Ectodermal cell (in vitro differentiated cells): ENCODE results near the gene HIVEP2.

Experiments used
- H3K27ac ChIP-seq: 2 replicates; pipeline ENCODE4 v1.7.0; 2013; ENCODE audit warnings: mild to moderate bottlenecking, low read depth, low read length; ENCODE audit not compliant: insufficient read depth, poor library complexity, severe bottlenecking
- H3K27me3 ChIP-seq: 2 replicates; pipeline ENCODE4 v1.7.0; 2013; ENCODE audit warnings: mild to moderate bottlenecking, low read length; ENCODE audit not compliant: insufficient read depth, control insufficient read depth, poor library complexity, severe bottlenecking
- H3K36me3 ChIP-seq: one replicate; pipeline ENCODE4 v1.7.0; 2013; ENCODE audit warnings: low read length; ENCODE audit not compliant: control insufficient read depth, insufficient read depth
- H3K4me1 ChIP-seq: one replicate; pipeline ENCODE4 v1.7.0; 2013; ENCODE audit warnings: low read length; ENCODE audit not compliant: control insufficient read depth, insufficient read depth
- H3K4me3 ChIP-seq: 2 replicates; pipeline ENCODE4 v1.7.0; 2013; ENCODE audit warnings: low read depth, low read length, control low read depth; ENCODE audit not compliant: insufficient read depth
- H3K9me3 ChIP-seq: 2 replicates; pipeline ENCODE4 v1.7.0; 2013; ENCODE audit warnings: mild to moderate bottlenecking, low read length, moderate library complexity; ENCODE audit not compliant: control insufficient read depth
- WGBS, 2 experiments: methylation state at CpG; one replicate each; pipeline ENCODE4 v1.1.7; 2013; ENCODE audit warnings: missing lambda C conversion rate in 2 of 2; 5-methylcytosine and 5-hydroxymethylcytosine counted together

HIVEP2 gene

DNA sequence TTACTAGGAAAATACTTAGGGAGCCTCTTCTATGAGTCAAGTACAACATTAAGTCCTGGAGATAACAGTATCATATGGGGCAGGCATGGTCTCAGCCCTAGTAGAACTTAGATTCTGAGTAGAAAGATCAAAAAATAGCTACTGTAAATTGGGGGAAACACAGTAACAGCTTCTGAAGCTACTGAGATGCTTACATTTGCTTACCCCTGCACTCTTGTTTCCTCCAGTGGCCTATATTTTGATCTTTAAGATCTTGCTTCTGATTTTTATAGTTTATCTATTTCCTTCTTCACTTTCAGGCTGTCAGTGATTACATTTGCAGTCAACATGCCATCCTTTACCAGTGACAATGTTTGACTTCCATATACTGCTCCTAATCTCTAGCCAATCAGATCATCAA lies 35.3 kb downstream of the HIVEP2 start:
- Histone ChIP-seq H3K4me3 (no peak overlapping the region), H3K36me3 (no peaks in the 10 kb centered on the region)

DNA sequence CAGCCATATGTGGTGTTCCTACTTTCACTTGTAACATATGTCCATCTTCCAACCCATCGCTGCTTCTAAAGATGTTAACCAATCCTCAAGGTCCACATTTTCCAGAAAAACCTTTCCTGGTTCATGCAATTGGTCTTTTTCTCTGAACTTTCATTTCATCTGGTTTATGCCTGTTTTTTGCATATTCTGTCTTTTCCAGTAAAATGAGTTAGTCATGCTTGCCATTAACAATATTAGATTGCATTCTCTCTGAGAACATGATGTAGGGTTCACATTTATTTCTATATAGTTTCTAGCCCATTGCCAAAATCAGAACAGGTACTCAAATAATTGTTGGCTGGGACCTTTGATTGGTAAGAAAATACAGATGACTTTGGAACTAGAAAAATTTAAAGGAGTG lies 36.7 kb downstream of the HIVEP2 start:
- Histone ChIP-seq H3K36me3 (no peaks in the 10 kb centered on the region), H3K9me3 (no peaks in the 10 kb centered on the region), H3K4me3 (no peak overlapping the region), H3K4me1 (no peaks in the 10 kb centered on the region), H3K27ac (no peak overlapping the region), H3K27me3 (no peaks in the 10 kb centered on the region)
- WGBS, 2 experiments, result 91 to 92% methylated on average over 1 of the region's 1 CpG

More for the DNA sequence above, 35.3 kb downstream of the HIVEP2 start:
- Histone ChIP-seq H3K27me3 (no peaks in the 10 kb centered on the region), H3K4me1 (no peaks in the 10 kb centered on the region), H3K9me3 (no peaks in the 10 kb centered on the region), H3K27ac (no peak overlapping the region)

DNA sequence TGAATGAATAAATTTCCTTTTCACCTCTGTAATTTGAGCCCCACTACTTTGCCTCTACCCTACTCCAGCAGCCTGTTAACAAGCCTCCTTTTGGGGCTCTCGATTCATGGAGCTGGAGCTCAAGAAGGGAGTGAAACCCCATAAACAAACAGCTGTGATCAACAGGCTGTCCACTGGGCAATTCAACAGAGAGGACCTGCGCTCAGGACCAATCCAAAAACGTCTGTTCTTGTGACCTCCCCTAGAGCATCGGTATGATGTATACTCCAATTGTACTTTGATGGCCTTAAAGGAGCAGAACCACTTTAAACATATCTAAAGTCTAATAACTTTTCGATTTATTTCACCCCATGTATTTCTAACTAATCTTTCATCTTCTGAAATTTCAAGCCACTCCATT lies 37.4 kb downstream of the HIVEP2 start:
- 80 to 86% methylated on average over 5 of the region's 5 CpGs for WGBS, 2 experiments
- Histone ChIP-seq H3K9me3 (no peaks in the 10 kb centered on the region), H3K4me3 (no peak overlapping the region), H3K36me3 (no peaks in the 10 kb centered on the region), H3K4me1 (no peaks in the 10 kb centered on the region), H3K27me3 (no peaks in the 10 kb centered on the region), H3K27ac (no peak overlapping the region)

DNA sequence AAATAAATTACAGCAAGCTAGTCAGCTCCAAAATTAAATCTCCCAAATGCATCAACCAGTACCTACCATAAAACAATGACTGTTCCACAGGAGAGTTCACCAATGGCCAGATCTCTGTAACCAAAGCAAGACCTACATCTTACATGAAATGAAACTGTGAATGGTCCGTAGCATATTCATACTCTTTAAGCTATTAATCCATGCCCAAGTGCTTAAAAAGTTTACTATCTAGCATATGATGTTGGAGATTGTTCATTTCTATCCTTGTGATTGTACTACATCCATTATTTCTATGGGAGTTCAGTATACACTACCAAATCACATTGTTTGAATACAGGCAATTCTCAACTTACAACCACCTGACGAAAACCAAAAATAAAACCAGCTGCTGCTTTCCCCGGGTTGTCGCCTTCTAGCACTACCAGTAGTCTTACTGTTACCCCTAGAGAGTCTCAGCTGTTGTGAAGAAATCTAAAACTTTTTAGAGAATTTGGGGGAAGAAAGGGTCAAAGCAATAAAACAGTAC lies 38.0 kb downstream of the HIVEP2 start:
- Histone ChIP-seq H3K4me3 (no peak overlapping the region), H3K27ac (no peak overlapping the region), H3K27me3 (no peaks in the 10 kb centered on the region), H3K4me1 (no peaks in the 10 kb centered on the region), H3K9me3 (no peaks in the 10 kb centered on the region), H3K36me3 (no peaks in the 10 kb centered on the region)
- 93% methylated on average over 3 to 4 of the region's 4 CpGs for WGBS, 2 experiments

DNA sequence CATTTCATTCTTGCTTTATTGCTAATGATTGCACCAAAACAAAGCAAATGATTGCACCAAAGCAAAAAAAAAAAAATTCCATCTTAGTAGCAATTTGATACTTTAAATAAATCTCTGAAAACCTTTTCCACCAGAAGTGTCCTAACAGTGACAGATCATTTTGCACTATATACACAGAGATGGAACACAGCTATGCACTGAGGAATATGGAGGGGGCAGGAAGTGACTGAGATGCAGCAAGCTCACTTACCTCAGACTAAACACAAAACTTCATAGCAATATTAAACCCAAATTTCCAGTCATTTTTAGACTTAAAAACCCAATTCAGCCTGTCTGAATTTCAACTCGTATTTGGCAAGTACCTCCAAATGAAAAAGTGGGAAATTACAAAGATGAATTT lies 41.2 kb downstream of the HIVEP2 start:
- no peaks in the 10 kb centered on the region for H3K27me3 ChIP-seq
- no peak overlapping the region for H3K27ac ChIP-seq
- H3K9me3 ChIP-seq, result no peaks in the 10 kb centered on the region
- H3K4me1 ChIP-seq, result peaks cover 17% of the 10 kb centered on the region
- WGBS, 2 experiments, result 83 to 94% methylated on average over 1 of the region's 1 CpG
- no peak overlapping the region for H3K4me3 ChIP-seq
- no peaks in the 10 kb centered on the region for H3K36me3 ChIP-seq

DNA sequence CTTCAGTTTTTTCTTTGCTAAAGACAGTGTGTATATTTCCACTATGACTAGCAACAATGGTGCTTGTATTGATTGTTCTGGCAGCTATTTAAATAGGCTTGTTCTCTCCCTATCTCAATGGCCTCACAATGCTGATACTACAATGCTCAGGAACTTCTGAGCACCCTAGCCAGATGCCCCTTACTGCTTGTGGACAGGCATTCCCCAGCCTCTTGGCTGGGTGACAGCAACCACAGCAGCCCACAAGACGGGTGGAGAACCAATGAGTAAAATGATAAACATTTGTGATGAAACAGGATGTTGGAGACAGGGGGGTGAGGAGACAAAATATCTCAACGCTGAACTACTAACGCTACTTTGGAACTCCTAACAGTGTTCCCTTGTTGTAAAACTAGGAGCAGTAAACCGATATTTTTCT lies 42.3 kb downstream of the HIVEP2 start:
- H3K27me3 ChIP-seq, result no peaks in the 10 kb centered on the region
- no peaks in the 10 kb centered on the region for H3K9me3 ChIP-seq
- H3K36me3 ChIP-seq, result no peaks in the 10 kb centered on the region
- no peak overlapping the region for H3K4me3 ChIP-seq
- H3K27ac ChIP-seq, result no peak overlapping the region
- whole genome bisulfite sequencing, 2 experiments, result 81 to 84% methylated on average over 3 to 4 of the region's 4 CpGs
- H3K4me1 ChIP-seq, result peaks cover 17% of the 10 kb centered on the region

DNA sequence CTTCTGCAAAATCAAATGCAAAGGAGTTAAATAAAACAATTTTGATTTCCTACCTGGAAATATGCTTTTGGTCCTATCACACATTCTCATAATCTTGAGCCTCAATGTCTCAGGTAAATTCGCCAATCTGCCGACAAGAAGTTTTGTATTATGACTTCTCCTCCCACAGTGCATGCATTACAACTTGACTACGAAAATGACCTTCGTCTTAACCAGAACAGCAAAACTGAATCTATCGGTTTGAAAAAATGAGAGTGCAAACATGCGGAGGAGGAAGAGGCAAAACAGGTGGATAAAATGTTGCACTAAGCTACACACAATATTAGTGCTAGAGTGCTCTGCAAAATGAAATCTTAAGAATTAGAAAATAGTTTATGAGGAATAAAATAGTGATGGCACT lies 43.4 kb downstream of the HIVEP2 start:
- Histone ChIP-seq H3K36me3 (no peaks in the 10 kb centered on the region), H3K4me1 (peaks cover 17% of the 10 kb centered on the region), H3K4me3 (no peak overlapping the region), H3K9me3 (no peaks in the 10 kb centered on the region), H3K27ac (no peak overlapping the region), H3K27me3 (no peaks in the 10 kb centered on the region)
- whole genome bisulfite sequencing, 2 experiments, result 96 to 97% methylated on average over 6 of the region's 6 CpGs

DNA sequence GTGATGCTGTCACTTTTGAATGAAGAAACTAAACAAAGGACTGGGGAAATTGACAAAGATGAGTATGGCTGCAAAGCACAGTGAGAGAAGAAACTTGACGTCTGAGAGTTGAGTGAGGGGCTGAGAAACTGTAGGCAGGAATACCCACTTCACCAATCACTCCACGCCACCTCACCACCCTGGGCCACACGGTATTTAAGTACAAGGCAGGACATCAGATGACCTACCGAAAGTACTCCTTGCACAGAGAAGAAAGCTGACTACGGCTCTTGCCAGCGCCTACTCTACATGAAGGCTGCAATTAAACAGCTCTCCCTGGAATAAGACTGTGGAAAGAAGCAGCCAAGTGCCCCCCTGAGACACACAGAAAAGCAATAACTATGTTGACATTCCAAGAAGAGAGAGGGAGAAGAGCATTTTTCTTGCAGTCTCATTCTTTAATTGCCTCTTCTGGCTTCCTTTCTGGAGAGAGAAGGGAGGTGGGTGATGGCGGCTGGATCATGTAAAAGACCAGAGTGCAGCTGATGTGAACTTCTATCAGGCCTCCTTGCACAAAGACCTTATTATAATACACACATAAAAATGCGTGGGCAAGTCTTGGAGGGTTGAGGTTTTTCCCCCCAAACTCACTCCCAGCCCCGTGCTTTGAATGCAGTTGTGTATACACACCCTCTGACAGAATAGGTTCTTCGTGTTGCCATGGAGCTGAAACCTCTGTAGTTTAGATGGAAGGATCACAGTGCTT lies 44.6 kb downstream of the HIVEP2 start:
- H3K27ac ChIP-seq, result no peak overlapping the region
- WGBS, 2 experiments, result 86 to 89% methylated on average over 9 to 10 of the region's 10 CpGs
- H3K27me3 ChIP-seq, result no peaks in the 10 kb centered on the region
- H3K4me3 ChIP-seq, result no peak overlapping the region
- peaks cover 17% of the 10 kb centered on the region for H3K4me1 ChIP-seq
- no peaks in the 10 kb centered on the region for H3K9me3 ChIP-seq
- H3K36me3 ChIP-seq, result no peaks in the 10 kb centered on the region

DNA sequence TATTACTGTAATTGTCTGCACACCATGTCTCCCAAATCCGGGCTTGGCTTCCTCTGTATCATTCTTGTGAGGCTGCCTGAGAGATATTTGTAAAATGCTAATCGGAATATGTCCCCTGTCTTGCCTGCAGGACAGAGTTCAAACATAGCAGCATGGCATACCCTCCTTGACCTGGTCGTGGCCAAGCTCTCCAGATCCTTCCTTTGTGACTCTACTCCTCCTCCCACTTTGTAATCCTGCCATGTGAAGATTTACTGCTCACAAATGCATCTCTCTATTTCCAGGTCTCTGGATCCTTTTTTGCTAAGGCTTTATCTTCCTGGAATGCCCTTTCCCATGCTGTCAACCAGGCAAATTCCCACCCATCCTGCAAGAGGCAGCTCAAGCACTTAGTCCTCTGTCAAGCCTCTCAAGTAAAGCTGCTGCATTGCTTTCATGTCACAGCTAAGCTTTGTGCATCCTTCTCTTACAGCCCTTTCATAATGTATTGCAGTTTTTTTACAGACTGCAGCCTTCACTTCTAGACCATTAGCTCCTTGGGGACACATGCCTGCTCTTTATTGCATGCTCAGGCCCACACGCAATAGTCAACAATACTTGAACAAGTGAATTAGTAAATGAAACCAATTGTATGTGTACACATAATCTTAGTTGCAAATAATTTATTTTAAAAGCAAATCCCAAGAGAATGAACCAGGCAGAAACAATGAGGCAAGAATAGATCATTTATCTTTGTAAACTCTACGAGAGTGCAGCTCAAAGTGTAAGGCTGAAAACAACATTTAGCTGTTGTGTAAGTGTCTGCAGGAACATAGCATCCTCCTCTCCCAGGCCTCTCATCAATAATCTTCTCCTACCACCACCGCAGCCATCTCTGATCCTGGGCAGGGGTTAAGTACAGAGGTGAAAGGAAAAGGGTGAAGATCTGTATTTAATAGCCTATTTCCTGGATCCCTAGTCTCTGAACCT lies 45.8 kb downstream of the HIVEP2 start:
- Histone ChIP-seq H3K4me3 (no peak overlapping the region), H3K4me1 (peaks cover 17% of the 10 kb centered on the region), H3K27ac (peak overlapping the region; percentile 20), H3K27me3 (no peaks in the 10 kb centered on the region), H3K9me3 (no peaks in the 10 kb centered on the region), H3K36me3 (no peaks in the 10 kb centered on the region)
- 91 to 98% methylated on average over 4 to 6 of the region's 6 CpGs for WGBS, 2 experiments

DNA sequence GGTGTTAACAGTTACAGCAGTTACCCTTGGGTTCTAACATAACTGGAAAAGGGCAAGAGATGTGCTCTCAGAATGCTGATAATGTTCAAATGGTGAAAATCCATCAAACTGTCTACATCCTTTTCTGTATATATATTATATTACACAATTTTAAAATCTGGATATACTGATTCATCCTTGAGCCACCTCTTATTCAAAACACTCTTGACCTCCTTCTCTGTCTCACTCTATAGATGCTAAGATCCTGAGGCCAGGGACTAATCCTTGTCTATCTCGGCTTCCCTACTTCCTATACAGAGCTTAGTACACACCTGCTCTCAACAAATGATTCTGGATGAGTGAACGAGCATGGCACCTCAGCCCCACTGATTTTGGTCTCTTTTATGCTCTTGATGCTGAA lies 47.3 kb downstream of the HIVEP2 start:
- Histone ChIP-seq H3K27ac (no peak overlapping the region), H3K9me3 (no peaks in the 10 kb centered on the region), H3K27me3 (no peaks in the 10 kb centered on the region), H3K4me3 (no peak overlapping the region), H3K4me1 (peaks cover 17% of the 10 kb centered on the region), H3K36me3 (no peaks in the 10 kb centered on the region)
- 90 to 93% methylated on average over 2 of the region's 2 CpGs for WGBS, 2 experiments
